GM19035 (cell line): Measurements from ENCODE around the gene BRD1.
"Not testable (repeated sequence)": the region's sequence is repeated elsewhere in the genome, so short reads cannot be mapped to it uniquely, and the experiment has no call there.

ENCODE experiments used
- ATAC-seq: cut with Tn5 transposase; IDR thresholded peaks from one replicate; pipeline ENCODE4 v1.9.1; 2021; ENCODE audit not compliant: unreplicated experiment

BRD1 gene

GRCh38 chr22:49785046-49785521 is 42.6 kb downstream of the BRD1 start:
- ATAC-seq, result no peak

- no peak for ATAC-seq
These were observed 43.1 kb downstream of the BRD1 start for GRCh38 chr22:49784630-49784971.

- ATAC-seq, result no peak
These were observed 43.6 kb downstream of the BRD1 start for GRCh38 chr22:49783926-49784629.

GRCh38 chr22:49783036-49783746 is 44.5 kb downstream of the BRD1 start:
- no peak for ATAC-seq

- not testable (repeated sequence) for ATAC-seq
These were observed 45.8 kb downstream of the BRD1 start for GRCh38 chr22:49781886-49782285.

GRCh38 chr22:49781289-49781782 is 46.3 kb downstream of the BRD1 start:
- ATAC-seq, result no peak

- no peak for ATAC-seq
These were observed 46.9 kb downstream of the BRD1 start for GRCh38 chr22:49780698-49781288.

GRCh38 chr22:49779853-49780697 is 47.6 kb downstream of the BRD1 start:
- ATAC-seq, result no peak

- no peak for ATAC-seq
These were observed 48.5 kb downstream of the BRD1 start for GRCh38 chr22:49779211-49779610.

GRCh38 chr22:49777569-49778249 is 50.0 kb downstream of the BRD1 start:
- ATAC-seq, result no peak

GRCh38 chr22:49776891-49777290 is 50.8 kb downstream of the BRD1 start:
- ATAC-seq, result no peak

- no peak for ATAC-seq
These were observed 51.7 kb downstream of the BRD1 start for GRCh38 chr22:49775867-49776511.

- no peak for ATAC-seq
These were observed 52.3 kb downstream of the BRD1 start for GRCh38 chr22:49775191-49775866.

GRCh38 chr22:49774499-49775151 is 53.0 kb downstream of the BRD1 start:
- ATAC-seq, result no peak

- ATAC-seq, result no peak
These were observed 53.6 kb downstream of the BRD1 start for GRCh38 chr22:49774046-49774445.

GRCh38 chr22:49773531-49773930 is 54.1 kb downstream of the BRD1 start:
- no peak for ATAC-seq

- ATAC-seq, result no peak
These were observed 55.0 kb downstream of the BRD1 start for GRCh38 chr22:49772692-49773091.

- no peak for ATAC-seq
These were observed 56.2 kb downstream of the BRD1 start for GRCh38 chr22:49771266-49772065.
